ENCODE data around the gene ISYNA1.

The ISYNA1 gene

GRCh38 chr19:18434411-18435175, 3.3 kb downstream of the ISYNA1 start:
- DNase-seq (ENCODE audit: low read depth) = no peak
- no peak for TF ChIP-seq CTCF (IDR thresholded peaks at IDR 0.05; ENCODE audit: low read depth, low read length, missing control alignments)
- peak overlapping the region; percentile 64 for H3K4me3 ChIP-seq (ENCODE audit: low read depth, low read length)

DNA sequence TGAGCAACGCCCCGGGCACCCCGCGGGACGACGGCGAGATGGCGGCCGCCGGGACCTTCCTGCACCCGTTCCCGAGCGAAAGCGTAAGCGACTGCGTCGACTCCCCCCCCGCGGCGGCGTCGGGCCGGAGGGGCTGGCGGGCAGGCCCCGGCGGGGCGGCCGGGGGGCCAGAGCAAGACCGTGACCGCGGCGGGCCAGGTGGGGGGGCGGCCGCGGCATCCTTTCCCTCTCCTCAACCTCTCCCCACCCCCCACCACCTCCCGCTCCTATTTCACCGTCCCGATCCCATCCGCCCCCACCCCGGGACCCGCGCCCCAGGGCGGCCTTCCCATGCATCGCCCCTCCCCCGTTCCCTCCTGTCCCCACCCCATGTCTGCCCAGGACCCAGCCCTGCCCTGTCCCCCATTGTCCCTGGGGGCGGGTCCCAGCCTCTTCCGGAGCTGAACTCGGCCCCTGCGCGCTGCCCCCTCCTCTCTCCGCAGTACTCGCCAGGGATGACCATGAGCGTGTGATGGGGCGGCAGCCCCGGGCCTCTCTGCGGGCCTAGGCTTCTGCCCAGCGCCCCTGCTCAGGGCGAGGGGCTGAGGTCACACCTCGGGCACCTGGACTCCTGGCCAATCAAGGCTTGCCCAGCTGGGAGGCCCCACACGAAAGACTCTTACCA, 4.1 kb downstream of the ISYNA1 start:
- TF ChIP-seq CTCF (IDR thresholded peaks at IDR 0.05; ENCODE audit: low read depth, low read length, missing control alignments) = no peak
- no peak for DNase-seq (ENCODE audit: low read depth)
- peak overlapping the region; percentile 64 for H3K4me3 ChIP-seq (ENCODE audit: low read depth, low read length)

GRCh38 chr19:18433015-18433691, 4.8 kb downstream of the ISYNA1 start:
- peak overlapping the region; percentile 64 for H3K4me3 ChIP-seq (ENCODE audit: low read depth, low read length)
- no peak for TF ChIP-seq CTCF (IDR thresholded peaks at IDR 0.05; ENCODE audit: low read depth, low read length, missing control alignments)
- no peak for DNase-seq (ENCODE audit: low read depth)

DNA sequence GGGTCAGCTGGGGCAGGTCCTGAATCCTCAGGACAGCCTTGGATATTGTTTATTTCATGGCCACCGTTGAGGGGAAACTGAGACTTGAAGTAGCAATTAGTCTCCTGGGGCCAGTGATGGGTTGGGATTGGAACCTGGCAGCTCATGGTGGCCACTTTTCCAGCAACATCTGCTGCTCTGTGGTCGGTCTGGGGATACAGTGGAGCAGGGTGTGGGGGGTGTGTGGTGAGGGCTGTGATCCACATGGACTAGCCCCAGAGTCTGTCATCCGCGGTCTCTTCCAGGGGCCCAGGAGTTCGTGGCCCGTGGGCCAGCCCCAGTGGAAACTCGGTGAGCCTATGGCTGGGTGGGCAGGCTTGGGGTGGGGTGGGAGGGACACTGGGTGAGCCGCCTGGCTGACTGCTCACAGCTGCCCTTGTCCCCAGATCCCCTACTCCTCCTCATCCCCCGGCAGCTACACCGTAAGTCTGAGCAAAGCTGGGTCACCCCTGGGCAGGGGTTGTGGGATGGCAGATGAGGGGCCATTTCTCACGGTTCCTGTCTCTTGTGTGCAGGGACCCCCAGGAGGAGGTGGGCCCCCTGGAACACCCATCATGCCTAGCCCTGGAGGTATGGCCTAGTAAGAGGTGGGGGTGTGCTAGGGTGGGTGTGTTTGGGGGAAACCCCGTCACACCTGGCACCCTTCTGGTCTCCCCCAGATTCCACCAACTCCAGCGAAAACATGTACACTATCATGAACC, 5.5 kb downstream of the ISYNA1 start:
- TF ChIP-seq CTCF (IDR thresholded peaks at IDR 0.05; ENCODE audit: low read depth, low read length, missing control alignments) = no peak
- peak overlapping the region; percentile 64 for H3K4me3 ChIP-seq (ENCODE audit: low read depth, low read length)

GRCh38 chr19:18431351-18432197, 6.4 kb downstream of the ISYNA1 start:
- DNase-seq (ENCODE audit: low read depth) = no peak
- no peak overlapping the region for H3K4me3 ChIP-seq (ENCODE audit: low read depth, low read length)

More for the DNA sequence above, 5.5 kb downstream of the ISYNA1 start:
- DNase-seq (ENCODE audit: low read depth) = no peak

More at GRCh38 chr19:18431351-18432197, 6.4 kb downstream of the ISYNA1 start:
- no peak for TF ChIP-seq CTCF (IDR thresholded peaks at IDR 0.05; ENCODE audit: low read depth, low read length, missing control alignments)

Data from GM12864 (cell line).